SHP77 treated with DMSO at 0.1 percent for 48 hours (cell line): ENCODE data around the gene ZMIZ2.

Experiments
- DNase-seq: peaks from one replicate; lab custom pipeline; 2025; lab: John Stamatoyannopoulos, UW

The ZMIZ2 gene

GRCh38 chr7:44757739-44758138 is 9.1 kb downstream of the ZMIZ2 start:
- no peak for DNase-seq

GRCh38 chr7:44759246-44759645 is 10.6 kb downstream of the ZMIZ2 start:
- DNase-seq, result no peak

GRCh38 chr7:44760034-44760580 is 11.5 kb downstream of the ZMIZ2 start:
- DNase-seq, result no peak

GRCh38 chr7:44761207-44762161 is 12.8 kb downstream of the ZMIZ2 start:
- DNase-seq, result no peak

GRCh38 chr7:44762300-44762699 is 13.7 kb downstream of the ZMIZ2 start:
- DNase-seq, result no peak

- no peak for DNase-seq
Measured at GRCh38 chr7:44762726-44763522, 14.3 kb downstream of the ZMIZ2 start.

GRCh38 chr7:44764081-44764480 is 15.4 kb downstream of the ZMIZ2 start:
- DNase-seq, result no peak

- DNase-seq, result no peak
Measured at GRCh38 chr7:44764665-44765578, 16.3 kb downstream of the ZMIZ2 start.

- no peak for DNase-seq
Measured at GRCh38 chr7:44765579-44766415, 17.1 kb downstream of the ZMIZ2 start.

GRCh38 chr7:44766416-44766801 is 17.8 kb downstream of the ZMIZ2 start:
- DNase-seq, result no peak

- DNase-seq, result no peak
Measured at GRCh38 chr7:44767134-44767911, 18.7 kb downstream of the ZMIZ2 start.

- DNase-seq, result no peak
Measured at GRCh38 chr7:44767912-44768627, 19.4 kb downstream of the ZMIZ2 start.

- DNase-seq, result no peak
Measured at GRCh38 chr7:44768628-44769371, 20.2 kb downstream of the ZMIZ2 start.

GRCh38 chr7:44769376-44769775 is 20.7 kb downstream of the ZMIZ2 start:
- DNase-seq, result no peak

GRCh38 chr7:44769776-44770294 is 21.2 kb downstream of the ZMIZ2 start:
- DNase-seq, result no peak

GRCh38 chr7:44771358-44771757 is 22.7 kb downstream of the ZMIZ2 start:
- DNase-seq, result no peak

- no peak for DNase-seq
Measured at GRCh38 chr7:44772440-44772839, 23.8 kb downstream of the ZMIZ2 start.

- no peak for DNase-seq
Measured at GRCh38 chr7:44772867-44773266, 24.2 kb downstream of the ZMIZ2 start.
